ENCODE results near the gene PID1. TPM values are rescaled to one million over a fixed set of nuclear protein-coding genes. Genes with fewer than 3 reads are reported as not detected.

Gene PID1
- total RNA-seq, 2 donors from 2014 or later: 66.2 to 109 TPM

- Histone ChIP-seq H3K9me3 (no peaks in the 10 kb centered on the region), H3K4me1 (ENCODE audit: control insufficient read depth in 1 of 2, low read depth in 2 of 2) (peaks cover 21 to 66% of the 10 kb centered on the region in 2 donors), H3K4me3 (peak overlapping the region; percentile 43), H3K36me3 (no peaks in the 10 kb centered on the region), H3K27me3 (replicated peaks; ENCODE audit: insufficient read depth) (no peaks in the 10 kb centered on the region), H3K27ac (peak overlapping the region in 1 of 2 donors; percentile 11)
- DNase-seq (ENCODE audit: low spot score): no peak
- no peak for ATAC-seq (ENCODE audit: insufficient number of reproducible peaks, low FRiP score, low read depth)
- TF ChIP-seq CTCF (IDR thresholded peaks at IDR 0.05): no peak
These were observed 183.1 kb downstream of the PID1 start for GRCh38 chr2:229087843-229088516.

- no peaks in the 10 kb centered on the region for H3K27me3 ChIP-seq (replicated peaks; ENCODE audit: insufficient read depth)
- no peak for TF ChIP-seq CTCF (IDR thresholded peaks at IDR 0.05)
- no peak overlapping the region for H3K27ac ChIP-seq
- DNase-seq (ENCODE audit: low spot score): no peak
- H3K4me1 ChIP-seq (ENCODE audit: control insufficient read depth in 1 of 2, low read depth in 2 of 2): peaks cover 21 to 69% of the 10 kb centered on the region in 2 donors
- no peaks in the 10 kb centered on the region for H3K9me3 ChIP-seq
- no peak overlapping the region for H3K4me3 ChIP-seq
- ATAC-seq (ENCODE audit: insufficient number of reproducible peaks, low FRiP score, low read depth): no peak
- H3K36me3 ChIP-seq: no peaks in the 10 kb centered on the region
These were observed 183.8 kb downstream of the PID1 start for GRCh38 chr2:229087267-229087666.

- Histone ChIP-seq H3K36me3 (no peaks in the 10 kb centered on the region), H3K9me3 (no peaks in the 10 kb centered on the region), H3K27ac (no peak overlapping the region), H3K4me1 (ENCODE audit: control insufficient read depth in 1 of 2, low read depth in 2 of 2) (peaks cover 27 to 74% of the 10 kb centered on the region in 2 donors), H3K27me3 (replicated peaks; ENCODE audit: insufficient read depth) (no peaks in the 10 kb centered on the region), H3K4me3 (no peak overlapping the region)
- no peak for TF ChIP-seq CTCF (IDR thresholded peaks at IDR 0.05)
- ATAC-seq (ENCODE audit: insufficient number of reproducible peaks, low FRiP score, low read depth): no peak
- DNase-seq (ENCODE audit: low spot score): no peak
These were observed 185.6 kb downstream of the PID1 start for GRCh38 chr2:229085439-229085838.

- H3K27ac ChIP-seq: no peak overlapping the region
- no peaks in the 10 kb centered on the region for H3K36me3 ChIP-seq
- H3K4me1 ChIP-seq (ENCODE audit: control insufficient read depth in 1 of 2, low read depth in 2 of 2): peaks cover 27 to 65% of the 10 kb centered on the region in 2 donors
- TF ChIP-seq CTCF (IDR thresholded peaks at IDR 0.05): no peak
- H3K9me3 ChIP-seq: no peaks in the 10 kb centered on the region
- no peaks in the 10 kb centered on the region for H3K27me3 ChIP-seq (replicated peaks; ENCODE audit: insufficient read depth)
- H3K4me3 ChIP-seq: no peak overlapping the region
- DNase-seq (ENCODE audit: low spot score) (no peak), ATAC-seq (ENCODE audit: insufficient number of reproducible peaks, low FRiP score, low read depth) (no peak)
These were observed 186.6 kb downstream of the PID1 start for GRCh38 chr2:229084447-229084846.

GRCh38 chr2:229083606-229084340 lies 187.3 kb downstream of the PID1 start:
- no peak for ATAC-seq (ENCODE audit: insufficient number of reproducible peaks, low FRiP score, low read depth)
- Histone ChIP-seq H3K27ac (no peak overlapping the region), H3K4me3 (no peak overlapping the region), H3K27me3 (replicated peaks; ENCODE audit: insufficient read depth) (no peaks in the 10 kb centered on the region), H3K9me3 (no peaks in the 10 kb centered on the region), H3K36me3 (no peaks in the 10 kb centered on the region), H3K4me1 (ENCODE audit: control insufficient read depth in 1 of 2, low read depth in 2 of 2) (peaks cover 27 to 59% of the 10 kb centered on the region in 2 donors)
- no peak for TF ChIP-seq CTCF (IDR thresholded peaks at IDR 0.05)
- no peak for DNase-seq (ENCODE audit: low spot score)

Measured in thoracic aorta (tissue), 2 donors.